Activated naive CD4-positive, alpha-beta T cell treated with anti-CD3 and anti-CD28 coated beads, Interleukin-2, amount 50 U/mL, for 72 hours (primary cell): ENCODE measurements around the gene FBXO11. TPM values are rescaled to one million over a fixed set of nuclear protein-coding genes. Genes with fewer than 3 reads are reported as not detected.

ENCODE experiments used
- ATAC-seq, 2 donors: fragments of 150-1000 bp; cut with Tn5 transposase; 2 replicates each; pipeline ENCODE4 v1.10.0; 2021; ENCODE audit warnings: mild to moderate bottlenecking in 2 of 2, moderate library complexity in 2 of 2
- DNase-seq, 2 donors: peaks; one replicate each; pipeline ENCODE4 v3.0.0; 2021 to 2022; ENCODE audit warnings: low spot score in 2 of 2
- H3K27ac Mint-ChIP-seq, 2 donors: one replicate each; pipeline ENCODE4 v1.8.0; 2022; ENCODE audit warnings: mild to moderate bottlenecking in 2 of 2, mixed read lengths in 2 of 2
- H3K36me3 Mint-ChIP-seq, 2 donors: one replicate each; pipeline ENCODE4 v1.8.0; 2022; ENCODE audit warnings: mixed read lengths in 2 of 2
- H3K9me3 Mint-ChIP-seq, 2 donors: one replicate each; pipeline ENCODE4 v1.8.0; 2022; ENCODE audit warnings: mixed read lengths in 2 of 2
- total RNA-seq, 2 donors: library from RNA; stranded (reverse); gene quantifications; one replicate each; pipeline ENCODE4 v1.2.3, GENCODE V29; 2022

The FBXO11 gene
- total RNA-seq, 2 donors from 2014 or later: 42.2 to 54.2 TPM

GRCh38 chr2:47782671-47783485 is 123.4 kb downstream of the FBXO11 start, which contains the start of gene MSH6:
MSH6 (plus strand) TSS chr2:47783145; CDS start chr2:47783234, 89 bp downstream.
- H3K9me3 Mint-ChIP-seq: no peaks in the 10 kb centered on the region
- peaks cover 6 to 12% of the 10 kb centered on the region in 2 donors for H3K36me3 Mint-ChIP-seq
- peak within 1 kb of the TSS; percentile 74 to 94 for H3K27ac Mint-ChIP-seq
- DNase-seq (peak; percentile 90 to 92), ATAC-seq (peak; percentile 90 to 92)

- DNase-seq (no peak), ATAC-seq (no peak)
- Mint-ChIP-seq H3K9me3 (no peaks in the 10 kb centered on the region), H3K27ac (peak overlapping the region in 1 of 2 donors; percentile 74), H3K36me3 (peaks cover 6 to 12% of the 10 kb centered on the region in 2 donors)
Measured at GRCh38 chr2:47782381-47782670, 124.0 kb downstream of the FBXO11 start.

- DNase-seq (no peak), ATAC-seq (no peak)
- Mint-ChIP-seq H3K36me3 (peaks cover 0 to 6% of the 10 kb centered on the region in 2 donors), H3K9me3 (no peaks in the 10 kb centered on the region), H3K27ac (no peak overlapping the region)
Measured at GRCh38 chr2:47779426-47779790, 126.9 kb downstream of the FBXO11 start.

GRCh38 chr2:47778698-47779425 is 127.4 kb downstream of the FBXO11 start:
- H3K36me3 Mint-ChIP-seq: peaks cover 0 to 1% of the 10 kb centered on the region in 2 donors

GRCh38 chr2:47777277-47777937 is 128.9 kb downstream of the FBXO11 start:
- no peak overlapping the region for H3K27ac Mint-ChIP-seq
- DNase-seq (no peak), ATAC-seq (no peak)
- H3K9me3 Mint-ChIP-seq: no peaks in the 10 kb centered on the region
- H3K36me3 Mint-ChIP-seq: no peaks in the 10 kb centered on the region

More at GRCh38 chr2:47778698-47779425, 127.4 kb downstream of the FBXO11 start:
- no peak overlapping the region for H3K27ac Mint-ChIP-seq
- ATAC-seq (no peak), DNase-seq (no peak)
- no peaks in the 10 kb centered on the region for H3K9me3 Mint-ChIP-seq

DNA sequence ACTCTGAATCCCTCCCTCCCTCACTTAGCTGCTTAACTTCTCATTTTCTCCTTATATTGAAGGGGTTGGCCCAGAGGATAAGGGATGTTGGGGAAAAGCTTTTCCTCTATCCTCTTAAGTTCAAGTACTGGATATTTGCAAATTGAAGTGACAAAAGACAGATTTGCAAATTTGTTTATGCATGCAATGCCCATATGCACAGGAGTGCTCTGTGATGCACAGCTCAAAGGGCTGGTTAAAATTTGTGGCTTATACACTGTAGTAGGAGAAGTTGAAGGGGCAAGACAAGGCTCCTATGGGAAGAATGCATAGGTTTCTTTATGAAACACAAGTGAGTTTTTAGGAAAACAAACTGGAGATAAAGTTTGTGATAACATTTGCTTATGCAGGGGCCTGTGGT is 131.7 kb downstream of the FBXO11 start:
- DNase-seq (no peak), ATAC-seq (no peak)
- Mint-ChIP-seq H3K36me3 (peaks cover 0 to 6% of the 10 kb centered on the region in 2 donors), H3K9me3 (peaks cover 0 to 5% of the 10 kb centered on the region in 2 donors), H3K27ac (no peak overlapping the region)

DNA sequence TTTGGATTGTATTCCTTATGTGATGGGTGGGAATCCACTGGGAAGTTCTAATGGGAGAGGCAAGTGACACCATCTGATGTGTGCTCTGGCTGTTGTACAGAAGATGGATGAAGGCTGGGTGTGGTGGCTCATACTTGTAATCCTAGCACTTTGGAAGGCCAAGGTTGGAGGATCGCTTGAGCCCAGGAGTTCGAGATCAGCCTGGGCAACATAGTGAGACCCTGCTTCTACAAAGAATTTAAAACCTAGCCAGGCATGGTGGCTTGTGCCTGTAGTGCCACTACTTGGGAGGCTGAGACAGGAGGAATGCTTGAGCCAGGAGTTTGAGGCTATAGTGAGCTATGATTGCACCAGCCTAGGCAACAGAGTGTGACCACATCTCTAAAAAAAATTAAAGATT is 134.0 kb downstream of the FBXO11 start:
- Mint-ChIP-seq H3K9me3 (peaks cover 0 to 5% of the 10 kb centered on the region in 2 donors), H3K27ac (no peak overlapping the region), H3K36me3 (peaks cover 0 to 6% of the 10 kb centered on the region in 2 donors)
- no peak for DNase-seq
- ATAC-seq: no peak

DNA sequence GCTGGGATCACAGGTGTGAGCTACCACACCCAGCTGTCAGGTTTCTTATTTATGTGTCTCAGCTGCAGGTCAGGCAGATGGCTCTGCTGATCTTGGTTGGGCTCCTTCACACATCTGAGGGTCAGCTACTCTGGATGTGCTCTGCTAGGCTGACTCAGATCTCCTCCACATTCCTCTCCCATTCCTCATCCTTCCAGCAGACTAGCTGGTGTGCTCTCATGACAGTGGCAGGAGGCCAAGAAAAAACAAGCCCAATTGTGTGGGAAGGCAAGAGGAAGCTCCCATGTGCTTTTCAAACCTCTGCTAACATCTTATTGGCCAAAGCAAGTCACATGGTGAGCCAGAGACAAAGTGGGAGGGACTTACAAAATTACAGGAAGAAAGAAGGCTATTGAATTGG is 135.1 kb downstream of the FBXO11 start:
- Mint-ChIP-seq H3K36me3 (peaks cover 0 to 6% of the 10 kb centered on the region in 2 donors), H3K27ac (no peak overlapping the region), H3K9me3 (peaks cover 0 to 5% of the 10 kb centered on the region in 2 donors)
- DNase-seq: no peak
- ATAC-seq: no peak

GRCh38 chr2:47769318-47769717 is 137.0 kb downstream of the FBXO11 start:
- ATAC-seq: no peak
- Mint-ChIP-seq H3K9me3 (peaks cover 0 to 5% of the 10 kb centered on the region in 2 donors), H3K36me3 (peaks cover 0 to 6% of the 10 kb centered on the region in 2 donors), H3K27ac (no peak overlapping the region)
- no peak for DNase-seq

GRCh38 chr2:47767880-47768609 is 138.3 kb downstream of the FBXO11 start:
- Mint-ChIP-seq H3K36me3 (peaks cover 0 to 6% of the 10 kb centered on the region in 2 donors), H3K27ac (no peak overlapping the region), H3K9me3 (peaks cover 0 to 5% of the 10 kb centered on the region in 2 donors)
- DNase-seq (peak; percentile 67 to 84), ATAC-seq (peak; percentile 88 to 90)

GRCh38 chr2:47767497-47767844 is 138.8 kb downstream of the FBXO11 start:
- ATAC-seq: no peak
- Mint-ChIP-seq H3K9me3 (peaks cover 0 to 5% of the 10 kb centered on the region in 2 donors), H3K36me3 (peaks cover 0 to 6% of the 10 kb centered on the region in 2 donors), H3K27ac (no peak overlapping the region)
- no peak for DNase-seq

DNA sequence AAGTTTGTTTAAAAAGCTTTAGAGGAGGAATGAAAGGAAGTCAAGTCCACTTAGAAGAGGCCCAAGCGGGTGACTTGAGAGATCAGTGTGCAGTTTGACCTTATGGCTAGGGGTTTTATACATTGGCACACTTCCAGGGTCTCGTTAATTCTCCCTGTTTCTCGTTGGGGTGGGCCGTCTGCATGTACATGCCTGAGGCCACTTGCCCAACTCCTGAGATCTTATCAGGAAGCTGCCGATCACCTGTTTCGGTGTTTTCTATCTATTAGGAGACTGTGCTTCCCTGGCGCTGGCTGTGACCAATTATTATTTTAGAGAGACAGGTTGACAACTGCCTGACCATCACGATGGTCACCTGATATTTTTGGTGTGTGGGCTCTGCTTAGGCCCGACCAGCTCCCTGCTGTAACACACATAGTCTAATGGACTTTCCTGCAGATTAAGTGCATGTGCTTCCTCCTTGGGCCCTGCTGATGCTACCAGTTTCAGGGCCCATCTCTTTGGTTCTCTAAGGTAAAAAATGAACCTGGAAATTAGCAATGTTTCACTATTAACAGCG is 154.4 kb downstream of the FBXO11 start:
- Mint-ChIP-seq H3K36me3 (peaks cover 3 to 8% of the 10 kb centered on the region in 2 donors), H3K27ac (peak overlapping the region; percentile 73 to 84), H3K9me3 (peaks cover 0 to 5% of the 10 kb centered on the region in 2 donors)
- ATAC-seq: peak in 1 of 2 donors; percentile 48
- DNase-seq: no peak

- ATAC-seq: no peak
- peaks cover 5 to 13% of the 10 kb centered on the region in 2 donors for H3K36me3 Mint-ChIP-seq
- no peak for DNase-seq
- no peak overlapping the region for H3K27ac Mint-ChIP-seq
- peaks cover 0 to 9% of the 10 kb centered on the region in 2 donors for H3K9me3 Mint-ChIP-seq
Measured at GRCh38 chr2:47747878-47748277, 158.4 kb downstream of the FBXO11 start.

- no peak for ATAC-seq
Measured at GRCh38 chr2:47744074-47744473, 162.2 kb downstream of the FBXO11 start.

GRCh38 chr2:47741637-47742036 is 164.7 kb downstream of the FBXO11 start:
- H3K27ac Mint-ChIP-seq: no peak overlapping the region
- DNase-seq (no peak), ATAC-seq (no peak)
- peaks cover 0 to 2% of the 10 kb centered on the region in 2 donors for H3K9me3 Mint-ChIP-seq
- H3K36me3 Mint-ChIP-seq: peaks cover 0 to 3% of the 10 kb centered on the region in 2 donors

More at GRCh38 chr2:47744074-47744473, 162.2 kb downstream of the FBXO11 start:
- Mint-ChIP-seq H3K9me3 (peaks cover 0 to 9% of the 10 kb centered on the region in 2 donors), H3K36me3 (peaks cover 5 to 13% of the 10 kb centered on the region in 2 donors), H3K27ac (no peak overlapping the region)
- no peak for DNase-seq

- Mint-ChIP-seq H3K36me3 (no peaks in the 10 kb centered on the region), H3K9me3 (no peaks in the 10 kb centered on the region), H3K27ac (no peak overlapping the region)
- ATAC-seq: no peak
- DNase-seq: no peak
Measured at GRCh38 chr2:47741101-47741500, 165.2 kb downstream of the FBXO11 start.
